GM12873 (cell line): Measurements from ENCODE around the gene UCK2.

Experiments
- TF ChIP-seq, protein P1 (sequence below): IDR thresholded peaks from 2 replicates; pipeline ENCODE4 v1.5.1; 2012; ENCODE audit warnings: low read depth, mild to moderate bottlenecking, moderate library complexity, low read length, control low read depth; ENCODE audit not compliant: insufficient read depth; ENCODE audit errors: missing control alignments

UCK2 gene

GRCh38 chr1:165917166-165917565 lies 89.8 kb downstream of the UCK2 start:
- TF ChIP-seq, protein P1, sequence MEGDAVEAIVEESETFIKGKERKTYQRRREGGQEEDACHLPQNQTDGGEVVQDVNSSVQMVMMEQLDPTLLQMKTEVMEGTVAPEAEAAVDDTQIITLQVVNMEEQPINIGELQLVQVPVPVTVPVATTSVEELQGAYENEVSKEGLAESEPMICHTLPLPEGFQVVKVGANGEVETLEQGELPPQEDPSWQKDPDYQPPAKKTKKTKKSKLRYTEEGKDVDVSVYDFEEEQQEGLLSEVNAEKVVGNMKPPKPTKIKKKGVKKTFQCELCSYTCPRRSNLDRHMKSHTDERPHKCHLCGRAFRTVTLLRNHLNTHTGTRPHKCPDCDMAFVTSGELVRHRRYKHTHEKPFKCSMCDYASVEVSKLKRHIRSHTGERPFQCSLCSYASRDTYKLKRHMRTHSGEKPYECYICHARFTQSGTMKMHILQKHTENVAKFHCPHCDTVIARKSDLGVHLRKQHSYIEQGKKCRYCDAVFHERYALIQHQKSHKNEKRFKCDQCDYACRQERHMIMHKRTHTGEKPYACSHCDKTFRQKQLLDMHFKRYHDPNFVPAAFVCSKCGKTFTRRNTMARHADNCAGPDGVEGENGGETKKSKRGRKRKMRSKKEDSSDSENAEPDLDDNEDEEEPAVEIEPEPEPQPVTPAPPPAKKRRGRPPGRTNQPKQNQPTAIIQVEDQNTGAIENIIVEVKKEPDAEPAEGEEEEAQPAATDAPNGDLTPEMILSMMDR: no peak

- TF ChIP-seq, protein P1: no peak
These were observed 96.7 kb downstream of the UCK2 start for GRCh38 chr1:165924117-165924516.

- TF ChIP-seq, protein P1: no peak
These were observed 98.2 kb downstream of the UCK2 start for GRCh38 chr1:165925498-165926079.

DNA sequence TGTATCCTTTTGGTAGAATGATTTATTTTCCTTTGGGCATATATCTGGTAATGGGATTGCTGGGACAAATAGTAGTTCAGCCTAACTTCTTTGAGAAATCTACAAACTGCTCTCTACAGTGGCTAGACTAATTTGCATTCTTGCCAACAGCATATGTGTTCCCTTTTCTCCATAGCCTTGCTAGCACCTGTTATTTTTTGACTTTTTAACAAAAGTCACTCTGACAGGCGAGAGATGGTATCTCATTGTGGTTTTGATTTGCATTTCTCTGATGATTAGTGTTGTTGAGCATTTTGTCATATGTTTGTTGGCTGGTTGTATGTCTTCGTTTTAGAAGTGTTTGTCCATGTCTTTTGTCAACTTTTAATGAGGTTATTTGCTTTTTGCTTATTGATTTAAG lies 99.8 kb downstream of the UCK2 start:
- TF ChIP-seq, protein P1: no peak

DNA sequence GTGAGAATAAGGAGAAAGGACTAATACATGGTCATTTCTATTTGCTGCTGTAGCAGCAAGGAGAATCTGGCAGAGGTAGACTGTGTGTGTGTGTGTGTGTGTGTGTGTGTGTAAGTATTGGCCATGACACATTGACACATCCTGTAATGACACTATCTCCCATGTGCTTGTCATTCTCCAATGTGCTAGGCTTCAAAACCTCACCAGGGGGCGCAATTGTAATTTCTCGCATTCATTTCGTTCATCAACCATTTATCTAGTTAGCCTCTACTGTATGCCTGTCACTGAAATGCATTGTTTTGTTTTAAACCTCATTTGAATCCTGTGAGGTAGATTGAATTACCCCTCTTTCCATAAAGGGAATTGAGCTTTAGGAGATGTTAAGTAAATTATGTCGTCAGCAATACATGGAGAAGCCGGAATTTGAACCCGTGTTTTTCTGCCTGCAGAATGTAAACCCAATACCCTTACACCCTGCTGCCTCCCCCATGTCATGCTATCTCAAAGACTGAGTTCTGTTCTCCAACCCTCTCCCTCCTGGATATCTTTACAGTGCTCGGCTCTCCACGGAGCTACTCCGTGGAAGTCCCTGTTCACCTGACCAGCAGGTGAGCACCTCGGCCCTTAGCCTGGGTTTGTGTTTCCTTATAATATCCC lies 100.8 kb downstream of the UCK2 start:
- TF ChIP-seq, protein P1: peak; percentile 79

- TF ChIP-seq, protein P1: no peak
These were observed 103.5 kb downstream of the UCK2 start for GRCh38 chr1:165930961-165931360.

DNA sequence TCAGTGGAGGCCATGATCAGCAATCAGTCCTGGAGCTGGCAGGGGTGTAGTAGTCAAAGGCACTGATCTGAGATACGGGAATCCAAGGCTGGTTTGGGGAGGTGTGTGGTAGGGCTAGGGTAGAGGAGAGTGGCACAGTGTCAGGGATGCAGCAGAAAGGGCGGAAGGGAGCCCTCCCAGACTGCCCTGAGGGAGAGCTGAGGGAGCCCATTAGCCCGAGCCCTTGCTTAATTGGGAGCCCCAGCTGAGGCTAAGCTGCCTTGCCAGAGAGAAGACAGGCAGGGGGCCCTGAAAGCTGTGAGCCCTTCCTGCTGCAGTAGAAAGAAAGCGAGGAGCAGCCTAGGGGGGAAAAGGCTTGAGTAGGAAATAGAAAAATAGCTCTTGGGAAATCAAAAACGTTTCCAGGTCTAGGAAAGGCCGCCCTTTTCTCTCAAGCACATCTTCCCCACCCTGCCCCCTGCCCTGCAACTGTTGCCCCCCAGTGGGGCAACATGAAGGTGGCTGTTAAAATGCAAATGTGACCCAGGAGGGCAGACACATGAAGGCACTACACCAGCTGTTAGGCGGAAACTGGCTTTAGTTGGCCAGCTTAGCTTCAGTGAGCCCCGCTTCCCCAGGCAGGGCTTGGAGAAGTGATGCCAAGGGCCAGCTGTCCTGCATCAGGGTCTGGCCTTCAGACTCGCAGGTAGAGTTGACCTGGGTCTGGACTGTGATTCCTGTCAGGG lies 106.2 kb downstream of the UCK2 start:
- TF ChIP-seq, protein P1: no peak
